RWPE2 (cell line): ENCODE measurements around the gene GLS.

Source experiments
- ATAC-seq: fragments of 200-7000 bp; cut with Tn5 transposase; 3 replicates; pipeline ENCODE4 v1.9.1; 2021; ENCODE audit warnings: low read depth
- DNase-seq: peaks from one replicate; pipeline ENCODE4 v3.0.0-alpha.2; 2020; ENCODE audit warnings: low spot score
- H3K27ac ChIP-seq: fragments of 450-650 bp; 2 replicates; pipeline ENCODE4 v1.5.1; 2017; ENCODE audit warnings: mild to moderate bottlenecking; ENCODE audit not compliant: poor library complexity, severe bottlenecking
- H3K27me3 ChIP-seq: fragments of 250-450 bp; sonication (Bioruptor Pico); 2 replicates; pipeline ENCODE4 v1.5.1; 2021; ENCODE audit warnings: mild to moderate bottlenecking, moderate library complexity; ENCODE audit not compliant: insufficient read depth, poor library complexity, severe bottlenecking
- H3K36me3 ChIP-seq: fragments of 250-450 bp; sonication (Bioruptor Pico); 2 replicates; pipeline ENCODE4 v1.5.1; 2020; ENCODE audit warnings: low read depth, mild to moderate bottlenecking, moderate library complexity
- H3K4me1 ChIP-seq: fragments of 250-450 bp; sonication (Bioruptor Pico); 2 replicates; pipeline ENCODE4 v1.5.1; 2021; ENCODE audit warnings: mild to moderate bottlenecking, moderate library complexity; ENCODE audit not compliant: insufficient read depth, poor library complexity, severe bottlenecking
- H3K4me3 ChIP-seq: fragments of 250-450 bp; sonication (Bioruptor Pico); 2 replicates; pipeline ENCODE4 v1.5.1; 2021; ENCODE audit warnings: mild to moderate bottlenecking, moderate library complexity; ENCODE audit not compliant: severe bottlenecking
- H3K9me3 ChIP-seq: fragments of 250-450 bp; sonication (Bioruptor Pico); 2 replicates; pipeline ENCODE4 v1.5.1; 2021; ENCODE audit warnings: mild to moderate bottlenecking, moderate library complexity; ENCODE audit not compliant: severe bottlenecking
- CTCF ChIP-seq: fragments of 450-650 bp; IDR thresholded peaks from one replicate; pipeline ENCODE4 v1.5.1; 2017; ENCODE audit warnings: mild to moderate bottlenecking, moderate library complexity; ENCODE audit not compliant: poor library complexity, severe bottlenecking

Gene GLS

GRCh38 chr2:190927301-190927700 is 46.7 kb downstream of the GLS start:
- TF ChIP-seq CTCF, result no peak
- Histone ChIP-seq H3K36me3 (peaks cover 96% of the 10 kb centered on the region), H3K27me3 (no peaks in the 10 kb centered on the region), H3K27ac (peak overlapping the region; percentile 16), H3K4me1 (peaks cover 11% of the 10 kb centered on the region), H3K9me3 (no peaks in the 10 kb centered on the region), H3K4me3 (no peak overlapping the region)
- DNase-seq (no peak), ATAC-seq (0 out of 3 replicates have a peak, but pooled peaks have one; percentile 14)

GRCh38 chr2:190929919-190930318 is 49.3 kb downstream of the GLS start:
- H3K4me1 ChIP-seq, result peaks cover 4% of the 10 kb centered on the region
- H3K36me3 ChIP-seq, result peaks cover 96% of the 10 kb centered on the region
- no peaks in the 10 kb centered on the region for H3K9me3 ChIP-seq
- DNase-seq, result no peak
- no peak for TF ChIP-seq CTCF
- H3K27ac ChIP-seq, result no peak overlapping the region
- no peak overlapping the region for H3K4me3 ChIP-seq
- no peak for ATAC-seq
- no peaks in the 10 kb centered on the region for H3K27me3 ChIP-seq

DNA sequence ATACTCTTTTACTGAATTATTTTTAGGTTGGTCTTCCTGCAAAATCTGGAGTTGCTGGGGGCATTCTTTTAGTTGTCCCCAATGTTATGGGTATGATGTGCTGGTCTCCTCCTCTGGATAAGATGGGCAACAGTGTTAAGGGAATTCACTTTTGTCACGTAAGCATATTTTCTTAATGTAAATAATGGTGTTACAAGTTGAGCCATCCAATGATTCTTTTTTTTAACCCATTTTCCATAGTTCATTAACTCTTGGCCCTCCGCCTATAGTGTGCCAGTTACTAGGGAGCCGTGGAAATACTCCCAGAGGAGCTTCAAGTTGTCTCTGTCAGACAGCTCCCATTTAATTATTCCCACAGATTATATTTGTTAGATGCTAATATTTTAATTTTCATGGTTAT is 49.8 kb downstream of the GLS start:
- Histone ChIP-seq H3K36me3 (peaks cover 96% of the 10 kb centered on the region), H3K27ac (no peak overlapping the region)
- TF ChIP-seq CTCF, result no peak

GRCh38 chr2:190932514-190932913 is 51.9 kb downstream of the GLS start:
- Histone ChIP-seq H3K9me3 (no peaks in the 10 kb centered on the region), H3K4me3 (no peak overlapping the region), H3K27me3 (no peaks in the 10 kb centered on the region), H3K4me1 (no peaks in the 10 kb centered on the region), H3K36me3 (peaks cover 91% of the 10 kb centered on the region), H3K27ac (no peak overlapping the region)
- ATAC-seq (no peak), DNase-seq (no peak)
- no peak for TF ChIP-seq CTCF

More for the DNA sequence above, 49.8 kb downstream of the GLS start:
- H3K27me3 ChIP-seq, result no peaks in the 10 kb centered on the region
- H3K4me3 ChIP-seq, result no peak overlapping the region
- DNase-seq, result no peak
- H3K4me1 ChIP-seq, result no peaks in the 10 kb centered on the region
- no peak for ATAC-seq
- H3K9me3 ChIP-seq, result no peaks in the 10 kb centered on the region

GRCh38 chr2:190933361-190933760 is 52.7 kb downstream of the GLS start:
- H3K4me3 ChIP-seq, result no peak overlapping the region
- H3K36me3 ChIP-seq, result peaks cover 82% of the 10 kb centered on the region
- H3K27ac ChIP-seq, result no peak overlapping the region
- DNase-seq, result no peak
- H3K9me3 ChIP-seq, result no peaks in the 10 kb centered on the region
- no peaks in the 10 kb centered on the region for H3K27me3 ChIP-seq
- no peaks in the 10 kb centered on the region for H3K4me1 ChIP-seq
- TF ChIP-seq CTCF, result no peak
- ATAC-seq, result no peak
